OCI-LY3 (cell line): ENCODE data around the gene AANAT.

Experiments
- H2AFZ ChIP-seq: fragments of 200-600, 300-600 bp; shearing (Covaris generic); 2 replicates; pipeline ENCODE4 v1.6.0; 2014; ENCODE audit warnings: antibody characterized with exemption, low read depth, low read length
- H3K27ac ChIP-seq: fragments of 200-600, 300-600 bp; sonication (generic); 2 replicates; pipeline ENCODE4 v1.5.1; 2014; ENCODE audit warnings: mild to moderate bottlenecking, low read length, moderate library complexity, mixed read lengths
- H3K27me3 ChIP-seq: fragments of 200-600, 300-600 bp; sonication (generic); 2 replicates; pipeline ENCODE4 v1.6.1; 2014; ENCODE audit warnings: low read depth, low read length, mixed read lengths
- H3K36me3 ChIP-seq: fragments of 200-600, 300-600 bp; sonication (generic); replicated peaks from 2 replicates; pipeline ENCODE3; 2014; ENCODE audit warnings: low read depth, low read length, mixed read lengths
- H3K4me1 ChIP-seq: fragments of 300-600, 200-600 bp; sonication (generic); 2 replicates; pipeline ENCODE4 v1.6.1; 2014; ENCODE audit warnings: low read length, mixed read lengths
- H3K4me2 ChIP-seq: fragments of 200-600, 300-600 bp; sonication (generic); 2 replicates; pipeline ENCODE4 v1.6.1; 2014; ENCODE audit warnings: low read length, mixed read lengths
- H3K4me3 ChIP-seq: fragments of 300-600, 200-600 bp; sonication (generic); 2 replicates; pipeline ENCODE4 v1.5.1; 2014; ENCODE audit warnings: antibody characterized with exemption, mild to moderate bottlenecking, low read length, moderate library complexity
- H3K79me2 ChIP-seq: fragments of 300-600, 200-600 bp; shearing (Covaris generic); 2 replicates; pipeline ENCODE4 v1.6.1; 2014; ENCODE audit warnings: mild to moderate bottlenecking, low read length, mixed read lengths
- H3K9ac ChIP-seq: fragments of 300-600, 200-600 bp; shearing (Covaris generic); 2 replicates; pipeline ENCODE4 v1.6.0; 2014; ENCODE audit warnings: mild to moderate bottlenecking, low read length, moderate library complexity
- H3K9me3 ChIP-seq: fragments of 200-600, 300-600 bp; shearing (Covaris generic); 2 replicates; pipeline ENCODE4 v1.6.1; 2014; ENCODE audit warnings: low read length, mixed read lengths; ENCODE audit not compliant: insufficient read depth
- H4K20me1 ChIP-seq: fragments of 200-600, 300-600 bp; sonication (generic); 2 replicates; pipeline ENCODE4 v1.6.1; 2016; ENCODE audit warnings: low read length, mixed read lengths; ENCODE audit not compliant: insufficient read depth
- CTCF ChIP-seq: fragments of 200-600, 300-600 bp; sonication (generic); IDR thresholded peaks from 2 replicates; pipeline ENCODE4 v1.5.1; 2014; ENCODE audit warnings: antibody characterized with exemption, low read length, low read depth
- EZH2phosphoT487 ChIP-seq: fragments of 200-600 bp; shearing (Covaris generic); IDR thresholded peaks from 2 replicates; pipeline ENCODE4 v1.6.1; 2018; ENCODE audit warnings: antibody characterized with exemption, mixed run types, low read depth

The AANAT gene

DNA sequence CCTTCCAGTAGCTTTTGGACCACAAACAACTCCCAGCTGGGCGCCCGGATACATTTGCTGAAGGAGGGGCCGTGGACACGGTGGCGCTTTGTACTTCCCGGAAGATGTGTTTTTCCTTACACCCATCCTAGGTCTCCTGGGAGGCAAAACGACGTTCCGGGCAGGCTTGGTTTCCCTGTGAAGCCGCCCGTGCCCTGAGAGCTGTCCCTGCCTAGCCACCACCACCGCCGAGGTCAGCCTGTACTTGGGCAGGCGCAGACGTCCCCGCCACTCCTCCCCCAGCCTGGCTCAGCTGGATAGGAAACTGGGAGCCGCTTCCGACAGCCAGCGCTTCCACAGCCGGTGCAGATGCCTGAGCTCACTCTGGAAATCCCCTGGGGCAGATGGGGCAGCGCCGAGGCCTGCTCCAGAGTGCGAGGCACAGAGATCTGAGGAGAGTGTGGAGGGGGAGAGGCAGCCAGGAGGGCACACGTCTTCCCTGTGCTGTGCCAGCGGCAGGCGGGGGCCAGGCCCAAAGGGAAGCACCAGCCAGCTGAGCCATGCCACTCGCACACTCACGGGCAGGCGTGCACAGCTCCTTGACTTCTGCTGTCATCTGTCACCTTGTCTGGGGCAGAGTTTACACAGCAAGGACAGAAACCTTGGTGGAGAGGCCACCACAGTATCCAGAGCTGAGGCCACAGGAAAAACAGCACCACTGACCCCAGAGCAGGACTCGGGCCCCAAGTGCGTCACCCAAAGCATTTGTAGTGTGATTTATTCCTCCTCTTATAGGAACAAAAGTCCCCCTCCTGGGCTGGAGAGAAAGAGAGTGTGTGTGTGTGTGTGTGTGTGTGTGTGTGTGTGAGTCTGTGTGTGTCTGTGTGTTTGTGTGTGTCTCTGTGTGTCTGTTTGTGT is 30.8 kb downstream of the AANAT start:
- Histone ChIP-seq H4K20me1 (no peaks in the 10 kb centered on the region), H3K27ac (no peak overlapping the region), H3K4me3 (no peak overlapping the region), H3K4me2 (peak overlapping the region; percentile 12; the same call in 1 of the 2 replicates), H3K27me3 (no peaks in the 10 kb centered on the region), H3K9ac (no peak overlapping the region), H2AFZ (no peak overlapping the region), H3K4me1 (peaks cover 44% of the 10 kb centered on the region), H3K36me3 (peaks cover 9% of the 10 kb centered on the region), H3K9me3 (no peaks in the 10 kb centered on the region), H3K79me2 (peaks cover 40% of the 10 kb centered on the region)
- TF ChIP-seq CTCF (no peak), EZH2phosphoT487 (no peak)

- TF ChIP-seq CTCF (no peak), EZH2phosphoT487 (no peak)
- Histone ChIP-seq H3K9ac (no peak overlapping the region), H3K36me3 (peaks cover 9% of the 10 kb centered on the region)
Observed at GRCh38 chr17:76498876-76499251, 31.5 kb downstream of the AANAT start.

DNA sequence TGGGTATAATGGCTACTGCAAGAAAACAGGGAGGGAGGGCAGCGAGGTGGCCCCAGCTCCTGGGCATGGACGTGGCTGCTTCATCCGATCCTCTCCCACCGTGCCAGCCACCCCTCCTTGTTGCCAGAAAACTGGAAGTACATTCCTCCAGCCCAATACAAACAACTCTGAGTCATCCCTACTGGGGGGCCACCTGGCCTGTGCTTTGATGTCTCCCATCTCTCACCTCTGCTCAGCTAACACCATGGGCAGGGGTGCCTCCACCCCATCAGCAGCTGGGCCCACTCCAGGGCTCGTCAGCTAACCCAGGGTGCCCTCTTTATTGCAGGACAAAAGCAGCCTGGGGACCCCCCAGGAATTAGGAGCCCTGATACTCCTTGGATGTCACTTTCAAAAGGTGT is 31.9 kb downstream of the AANAT start:
- Histone ChIP-seq H4K20me1 (no peaks in the 10 kb centered on the region), H3K27ac (no peak overlapping the region)

More at GRCh38 chr17:76498876-76499251, 31.5 kb downstream of the AANAT start:
- H4K20me1 ChIP-seq, result no peaks in the 10 kb centered on the region
- H3K4me1 ChIP-seq, result peaks cover 38% of the 10 kb centered on the region
- no peak overlapping the region for H2AFZ ChIP-seq
- H3K79me2 ChIP-seq, result peaks cover 40% of the 10 kb centered on the region
- no peaks in the 10 kb centered on the region for H3K27me3 ChIP-seq
- no peak overlapping the region for H3K27ac ChIP-seq
- H3K4me2 ChIP-seq, result 0 out of 2 replicates have a peak overlapping the region, but pooled peaks have one; percentile 12
- H3K4me3 ChIP-seq, result no peak overlapping the region
- no peaks in the 10 kb centered on the region for H3K9me3 ChIP-seq

More for the DNA sequence above, 31.9 kb downstream of the AANAT start:
- H3K79me2 ChIP-seq, result peaks cover 40% of the 10 kb centered on the region
- peak overlapping the region; percentile 88; the same call in 1 of the 2 replicates for H3K4me2 ChIP-seq
- no peak overlapping the region for H3K9ac ChIP-seq
- peaks cover 34% of the 10 kb centered on the region for H3K4me1 ChIP-seq
- no peaks in the 10 kb centered on the region for H3K27me3 ChIP-seq
- H3K9me3 ChIP-seq, result no peaks in the 10 kb centered on the region
- peaks cover 9% of the 10 kb centered on the region for H3K36me3 ChIP-seq
- no peak overlapping the region for H2AFZ ChIP-seq
- H3K4me3 ChIP-seq, result no peak overlapping the region
- TF ChIP-seq EZH2phosphoT487 (no peak), CTCF (no peak)
